ENCODE data around the gene MYLK3. TPM values are rescaled to one million over a fixed set of nuclear protein-coding genes. Genes with fewer than 3 reads are reported as not detected.

The MYLK3 gene
- total RNA-seq, 1 donor from 2014 or later: 261 TPM

DNA sequence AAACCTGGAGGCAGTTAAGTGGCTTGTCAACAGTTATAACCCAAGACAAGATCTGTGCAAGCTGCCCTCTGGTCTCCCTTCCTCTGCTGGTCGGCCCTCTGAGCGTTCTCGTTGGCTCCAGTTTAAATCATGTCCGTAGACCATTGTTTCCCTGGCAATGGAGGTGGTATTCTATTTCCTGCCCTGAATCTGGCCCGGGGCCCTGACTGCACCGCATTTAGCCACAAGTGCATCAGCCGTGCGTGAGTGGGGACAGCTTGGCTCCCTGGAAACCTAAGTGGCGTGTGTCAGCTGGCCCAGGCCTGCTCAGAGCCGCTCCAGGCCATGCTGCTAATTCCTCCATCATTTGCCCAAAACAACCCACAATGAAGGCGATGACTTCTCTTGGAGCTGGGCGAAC, 15.0 kb upstream of the MYLK3 start:
- ATAC-seq: peak; percentile 88
- intact Hi-C loops (cut with DNase I): loop anchor here (1.0 kb wide), 1 partner anchor 22 kb away; no protein-coding TSS in a partner anchor
- DNase-seq (ENCODE audit: missing footprints): peak; percentile 89

DNA sequence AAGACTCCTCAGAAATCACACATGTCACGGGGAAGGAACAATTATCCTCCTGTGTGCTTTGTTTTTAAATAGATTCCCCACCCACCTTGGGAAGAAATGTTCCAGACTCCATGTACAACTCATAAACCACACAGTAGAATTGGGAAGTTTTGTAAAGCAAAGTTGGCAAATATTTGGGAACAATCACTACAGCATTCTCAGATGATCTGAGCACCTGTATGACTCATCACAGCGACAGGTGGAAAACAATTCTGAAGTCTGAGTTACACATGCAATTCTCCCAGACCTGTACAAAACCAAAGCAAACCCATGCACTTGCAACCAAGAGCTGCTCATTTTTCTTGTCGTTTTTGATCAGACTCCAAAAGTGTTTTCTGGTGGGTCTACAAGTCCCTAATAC, 14.4 kb upstream of the MYLK3 start:
- DNase-seq (ENCODE audit: missing footprints) (no peak), ATAC-seq (no peak)
- intact Hi-C loops (cut with DNase I): no loop called here

DNA sequence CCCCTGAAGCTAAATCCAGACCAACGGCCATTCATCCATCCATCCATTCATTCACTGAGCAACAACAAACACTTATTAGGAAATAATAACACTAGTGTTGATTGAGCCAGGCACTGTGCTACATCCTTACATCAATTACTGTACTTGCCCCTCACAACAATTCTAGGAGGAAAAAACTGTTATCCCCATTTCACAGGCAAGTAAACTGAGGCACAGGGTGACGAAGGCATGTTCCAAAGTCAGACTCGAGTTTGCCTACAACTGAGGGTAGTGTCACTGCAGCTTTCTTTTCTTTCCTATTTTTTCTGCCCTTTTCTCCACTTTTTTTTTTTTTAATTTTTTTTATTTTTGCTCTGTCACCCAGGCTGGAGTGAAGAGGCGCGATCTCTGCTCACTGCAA, 11.2 kb upstream of the MYLK3 start:
- DNase-seq (ENCODE audit: missing footprints) (no peak), ATAC-seq (no peak)
- intact Hi-C loops (cut with DNase I): no loop called here

DNA sequence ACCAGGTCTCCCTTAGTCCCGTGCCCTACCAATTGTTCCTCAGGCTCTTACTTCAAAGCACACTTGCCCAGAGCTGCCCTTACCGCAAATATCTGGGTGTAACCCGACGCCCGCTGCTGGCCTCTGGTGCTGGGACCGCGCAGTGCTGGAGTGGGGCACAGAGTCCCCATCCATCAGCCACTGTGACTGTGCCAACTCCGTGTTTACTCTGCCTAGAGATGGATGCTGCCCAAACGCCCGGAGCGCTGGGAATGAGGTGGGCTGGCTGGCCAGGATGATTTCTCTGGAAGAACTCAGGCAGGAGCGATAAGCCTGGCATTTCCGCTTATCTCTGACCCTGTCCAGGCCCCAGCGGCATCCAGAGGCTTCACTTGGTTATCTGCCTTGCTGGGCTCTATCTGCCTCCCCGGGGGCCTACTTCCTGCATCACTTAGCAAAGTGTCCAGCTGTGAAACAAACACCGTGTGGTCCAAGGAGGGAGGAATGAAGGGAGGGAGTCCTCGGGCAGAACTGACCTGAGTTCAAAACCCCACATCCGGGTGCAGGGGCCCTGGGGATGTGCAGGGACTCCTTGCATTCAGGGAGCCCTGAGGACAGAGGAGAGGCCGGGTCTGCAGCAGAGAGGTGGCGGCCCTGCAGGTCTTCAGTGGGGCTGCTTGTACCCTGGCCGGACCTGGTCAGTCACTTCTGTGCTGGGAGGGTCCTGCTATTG, 9.4 kb upstream of the MYLK3 start:
- ATAC-seq: peak; percentile 84
- intact Hi-C loops (cut with DNase I): loop anchor here (1.0 to 2.0 kb wide), 4 partner anchors 9 to 43 kb away; partner anchors contain the start of gene MYLK3
- DNase-seq (ENCODE audit: missing footprints): peak; percentile 83

DNA sequence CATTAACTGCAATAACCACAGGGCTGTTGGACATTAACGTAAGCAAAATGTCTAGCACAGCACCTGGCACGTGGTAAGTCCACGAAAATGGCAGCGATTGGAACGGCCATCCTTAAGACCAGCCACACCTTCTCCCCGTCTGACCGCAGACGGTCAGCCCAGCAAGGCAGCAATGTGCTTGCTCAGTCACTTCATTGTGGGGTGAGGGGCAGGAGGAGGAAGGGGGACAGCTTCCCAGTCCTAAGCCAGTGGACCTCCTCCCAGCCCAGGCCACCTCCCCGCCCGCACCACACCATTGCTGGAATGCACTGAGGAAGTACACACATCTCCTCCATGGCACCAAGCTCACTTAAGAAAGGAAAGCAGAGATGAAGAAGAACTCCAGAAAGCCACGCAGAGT, 8.6 kb upstream of the MYLK3 start:
- intact Hi-C loops (cut with DNase I): loop anchor here (1.0 to 2.0 kb wide), 4 partner anchors 8 to 44 kb away; partner anchors contain the start of gene MYLK3
- DNase-seq (ENCODE audit: missing footprints) (peak; percentile 45), ATAC-seq (peak; percentile 24)

DNA sequence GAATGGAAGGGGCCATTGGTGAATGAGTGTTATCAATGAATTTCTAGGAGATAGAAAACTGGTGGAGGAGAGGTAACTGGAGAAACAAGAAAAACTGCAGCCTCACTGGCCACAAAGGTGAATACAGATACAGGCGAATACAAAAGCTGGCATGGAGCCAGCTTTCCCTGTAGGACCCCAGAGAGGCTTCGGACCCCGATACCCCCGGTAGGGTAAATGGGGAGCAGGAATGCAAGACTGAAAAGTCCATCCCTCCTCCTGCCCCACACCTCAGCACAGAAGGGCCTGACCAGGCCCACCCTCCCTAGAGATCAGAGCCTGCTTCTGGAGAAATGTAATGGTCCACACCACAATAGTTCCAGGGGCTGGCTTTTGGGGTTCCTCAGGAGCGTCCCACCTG, 4.9 kb upstream of the MYLK3 start:
- ATAC-seq: no peak
- intact Hi-C loops (cut with DNase I): no loop called here
- DNase-seq (ENCODE audit: missing footprints): no peak

DNA sequence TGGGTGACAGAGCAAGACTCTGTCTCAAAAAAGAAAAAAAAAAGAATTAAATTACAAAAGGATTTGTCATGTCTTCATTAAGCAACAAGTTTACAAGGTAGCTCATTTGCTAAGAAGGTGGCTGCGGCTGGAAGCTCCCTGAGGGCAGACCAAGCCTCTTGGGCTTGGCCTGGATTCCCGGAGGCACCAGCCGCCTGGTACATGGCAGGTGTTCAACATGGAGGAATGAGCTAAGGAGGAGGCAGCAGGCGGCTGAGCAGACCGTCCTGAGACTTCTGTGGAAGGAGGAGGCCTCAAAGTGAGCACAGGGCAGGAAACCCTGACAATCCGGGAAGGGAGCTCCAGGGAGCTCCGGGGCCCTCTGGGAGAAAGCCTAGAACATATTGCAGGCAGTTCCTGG, 3.2 kb upstream of the MYLK3 start:
- ATAC-seq (no peak), DNase-seq (ENCODE audit: missing footprints) (no peak)
- intact Hi-C loops (cut with DNase I): no loop called here

DNA sequence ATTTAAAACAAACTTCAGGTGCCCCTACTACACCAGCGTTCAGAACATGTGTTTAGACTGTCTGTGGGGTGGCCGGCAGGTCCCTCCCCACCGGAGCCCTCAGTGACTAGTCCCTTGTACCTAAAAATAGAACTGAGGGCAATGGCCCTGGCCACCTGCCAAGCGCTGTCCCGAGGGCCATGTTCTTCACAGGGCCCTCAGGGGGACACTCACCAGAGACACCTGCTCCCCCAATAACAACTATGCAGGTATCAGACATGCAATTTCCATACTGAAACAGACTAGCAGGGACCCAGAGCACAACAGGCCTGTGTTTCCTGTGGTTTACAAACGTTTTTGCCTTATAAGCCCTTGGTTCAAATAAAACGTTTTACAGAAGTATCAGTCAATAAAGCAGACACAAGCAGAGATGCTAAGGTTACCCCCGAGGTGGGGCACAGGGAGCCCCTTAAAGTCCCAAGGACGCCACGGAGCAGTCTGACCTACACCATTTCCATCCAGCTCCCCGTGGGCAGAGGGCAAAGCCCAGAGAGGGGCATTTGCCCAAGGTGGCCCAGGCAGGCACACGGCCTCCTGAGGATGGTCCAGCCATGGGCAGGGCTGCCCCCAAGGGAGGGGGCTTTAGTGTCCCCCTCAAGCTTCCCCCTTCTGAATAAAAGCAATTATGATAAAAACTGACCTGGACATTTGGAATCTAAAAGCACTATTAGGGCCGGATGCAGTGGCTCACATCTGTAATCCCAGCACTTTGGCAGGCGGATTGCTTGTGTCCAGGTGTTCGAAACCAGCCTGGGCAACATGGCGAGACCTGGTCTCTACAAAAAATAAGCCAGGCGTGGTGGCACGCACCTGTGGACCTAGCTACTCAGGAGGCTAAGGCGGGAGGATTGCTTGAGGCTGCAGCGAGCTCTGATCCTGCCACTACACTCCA, 896 bp upstream of the MYLK3 start:
- intact Hi-C loops (cut with DNase I): loop anchor here (1.0 to 10.0 kb wide), 2 partner anchors 8 to 54 kb away; no protein-coding TSS in a partner anchor
- ATAC-seq (peak; percentile 58), DNase-seq (ENCODE audit: missing footprints) (peak; percentile 85)

DNA sequence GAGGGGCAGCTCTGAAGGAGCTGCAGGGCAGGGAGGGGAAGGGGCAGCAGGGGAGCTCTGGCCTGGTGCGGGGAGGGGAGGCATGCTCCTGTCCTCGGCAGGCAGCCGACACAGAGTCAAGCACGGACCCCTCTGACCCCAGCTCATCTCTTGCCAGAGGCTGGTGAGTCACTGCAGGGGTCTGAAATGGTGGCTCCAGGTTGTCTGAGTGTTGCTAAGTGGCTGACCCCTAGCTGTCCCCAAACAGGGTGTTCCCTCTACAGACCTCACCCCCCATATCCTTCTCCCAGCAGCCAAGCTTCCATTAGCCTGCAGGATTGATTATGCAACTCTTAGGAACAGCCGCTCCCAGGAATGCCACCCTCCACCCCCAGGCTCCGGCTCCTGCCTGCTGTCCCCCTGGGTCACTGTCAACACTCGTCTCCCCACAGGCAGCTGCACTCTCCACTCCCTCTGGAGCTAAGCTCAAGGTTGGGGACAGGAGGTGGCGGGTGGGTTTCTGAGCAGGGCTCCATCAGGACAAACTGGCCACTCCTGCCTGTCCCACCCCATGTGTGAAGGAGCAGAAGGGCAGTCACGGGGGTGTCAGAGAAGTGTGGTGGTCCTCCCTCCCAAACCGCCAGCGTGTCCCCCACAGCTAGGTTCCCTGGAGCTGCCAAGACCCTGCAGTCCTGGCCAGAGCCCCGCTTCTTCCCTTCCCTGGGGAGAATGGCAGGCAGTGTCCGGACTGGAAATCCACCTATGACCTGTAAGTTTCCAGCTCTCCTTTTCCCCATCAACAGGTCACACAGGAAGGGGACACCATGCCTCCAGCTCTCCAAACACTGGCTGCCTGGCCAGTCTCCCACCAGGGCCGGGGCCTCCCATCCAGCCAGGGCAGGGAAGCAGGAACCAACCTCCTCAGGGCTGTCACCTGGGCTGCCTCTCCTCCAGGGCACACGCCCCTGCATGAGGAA, 1.0 kb downstream of the MYLK3 start:
- DNase-seq (ENCODE audit: missing footprints): no peak
- intact Hi-C loops (cut with DNase I): loop anchor here (10.0 kb wide), 1 partner anchor 52 kb away; no protein-coding TSS in a partner anchor
- peak; percentile 56 for ATAC-seq

DNA sequence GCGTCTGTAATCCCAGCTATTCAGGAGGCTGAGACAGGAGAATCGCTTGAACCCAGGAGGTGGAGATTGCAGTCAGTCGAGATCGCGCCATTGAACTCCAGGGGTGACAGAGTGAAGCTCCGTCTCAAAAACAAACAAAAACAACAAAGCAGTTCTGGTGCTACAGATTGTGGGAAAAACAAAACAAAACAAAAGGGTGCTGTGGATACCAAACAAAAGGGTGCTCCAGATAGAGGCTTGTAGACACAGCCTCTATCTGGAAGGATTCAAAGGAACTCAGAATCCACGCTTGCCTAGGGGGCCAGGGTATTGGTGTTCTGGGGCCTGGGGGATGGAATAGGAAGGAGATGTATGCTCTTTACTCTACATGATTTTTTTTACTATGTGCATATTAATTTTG, 2.5 kb downstream of the MYLK3 start:
- DNase-seq (ENCODE audit: missing footprints): no peak
- ATAC-seq: no peak
- intact Hi-C loops (cut with DNase I): loop anchor here (10.0 kb wide), 1 partner anchor 51 kb away; no protein-coding TSS in a partner anchor

DNA sequence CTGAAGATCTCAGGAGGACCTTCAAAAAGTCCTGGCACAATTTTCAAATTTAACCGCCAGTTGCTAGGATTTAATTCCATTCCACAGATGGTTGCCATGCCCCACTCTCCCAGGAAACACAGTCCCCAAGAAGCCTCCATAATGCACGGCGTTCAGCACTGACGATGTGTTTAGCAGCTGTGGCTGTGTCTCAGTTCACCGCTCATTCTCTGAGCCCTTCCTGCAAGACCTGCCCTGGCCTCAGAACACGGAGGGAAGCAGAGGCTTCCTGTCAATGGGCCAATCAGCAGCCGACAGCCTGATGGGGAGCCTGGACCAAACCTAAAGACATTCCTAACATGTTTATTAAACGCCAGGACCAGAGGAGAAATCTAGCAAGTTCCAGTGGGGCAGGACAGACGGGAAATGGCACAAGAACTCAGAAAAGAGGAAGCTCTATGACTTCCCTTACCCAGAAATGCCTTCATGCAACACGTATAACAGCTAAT, 4.9 kb downstream of the MYLK3 start:
- ATAC-seq: peak; percentile 20
- DNase-seq (ENCODE audit: missing footprints): no peak
- intact Hi-C loops (cut with DNase I): loop anchor here (2.0 to 10.0 kb wide), 2 partner anchors 14 to 48 kb away; no protein-coding TSS in a partner anchor

DNA sequence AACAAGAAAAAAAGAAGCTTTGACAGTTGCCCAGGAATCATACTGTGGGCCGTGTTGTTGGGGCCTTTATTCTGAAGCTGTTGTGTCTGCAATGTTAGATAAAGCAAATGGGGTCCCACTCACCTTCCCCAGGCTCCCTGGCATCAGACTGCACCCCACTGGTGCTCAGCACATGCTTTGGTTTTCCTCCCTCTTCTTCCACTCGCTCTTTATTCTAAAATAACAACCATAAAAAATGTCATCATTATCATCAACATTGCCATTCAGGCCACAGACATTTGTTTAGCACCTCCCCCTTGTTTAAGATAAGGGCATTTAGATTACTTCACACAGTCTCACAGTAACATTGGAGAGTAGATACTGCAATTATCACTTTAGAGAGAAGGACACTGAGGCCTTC, 8.2 kb downstream of the MYLK3 start:
- no peak for DNase-seq (ENCODE audit: missing footprints)
- ATAC-seq: no peak
- intact Hi-C loops (cut with DNase I): loop anchor here (10.0 kb wide), 1 partner anchor 45 kb away; no protein-coding TSS in a partner anchor

DNA sequence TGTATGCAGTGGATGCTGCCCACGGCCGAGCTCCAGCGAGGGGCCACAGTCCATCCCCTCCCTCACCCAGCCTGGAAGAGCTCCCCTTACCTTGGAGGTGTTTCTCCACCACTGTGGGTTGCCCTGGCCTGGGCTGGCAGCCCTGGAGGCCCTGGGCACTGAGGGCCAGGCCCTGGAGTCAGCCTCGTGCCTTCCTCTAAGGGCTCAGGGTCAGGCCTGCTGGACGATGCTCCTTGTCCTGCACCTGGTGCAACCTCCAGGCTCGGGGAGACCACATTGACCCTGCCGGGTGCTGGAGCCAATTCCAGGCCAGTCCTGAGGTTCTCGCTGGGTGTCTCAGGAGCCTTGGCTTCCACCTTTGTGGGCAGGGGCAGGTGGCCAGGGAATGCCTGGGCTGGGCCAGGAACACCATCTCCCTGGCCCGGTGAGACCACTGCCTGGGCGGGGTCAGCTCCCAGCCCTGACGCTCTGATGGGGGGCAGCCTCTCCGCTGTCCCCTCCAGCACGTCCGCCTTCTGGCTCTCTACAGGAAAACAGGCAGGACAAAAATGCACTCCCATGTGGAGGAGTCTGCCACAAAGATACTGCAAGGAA, 10.4 kb downstream of the MYLK3 start:
- ATAC-seq (no peak), DNase-seq (ENCODE audit: missing footprints) (no peak)
- intact Hi-C loops (cut with DNase I): no loop called here

DNA sequence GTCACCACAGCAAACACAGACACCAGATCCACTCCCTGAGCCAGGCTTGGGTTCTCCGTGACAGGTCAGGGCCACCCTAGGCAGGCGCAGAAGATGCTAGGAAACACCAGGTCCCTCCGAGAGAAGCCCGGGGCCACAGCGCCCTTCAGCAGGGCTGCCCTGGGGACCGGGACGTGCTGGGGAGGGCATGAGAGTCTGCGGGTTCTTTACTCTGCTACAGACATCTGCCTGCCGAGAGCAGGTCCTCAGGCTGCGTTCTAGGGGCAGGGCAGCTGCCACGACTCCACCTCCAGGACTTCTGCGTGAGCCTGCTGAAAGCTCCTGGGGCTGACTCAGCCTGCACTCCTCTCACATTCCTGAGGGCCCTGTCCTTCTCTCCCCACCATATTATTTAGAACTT, 11.4 kb downstream of the MYLK3 start:
- no peak for ATAC-seq
- intact Hi-C loops (cut with DNase I): no loop called here

DNA sequence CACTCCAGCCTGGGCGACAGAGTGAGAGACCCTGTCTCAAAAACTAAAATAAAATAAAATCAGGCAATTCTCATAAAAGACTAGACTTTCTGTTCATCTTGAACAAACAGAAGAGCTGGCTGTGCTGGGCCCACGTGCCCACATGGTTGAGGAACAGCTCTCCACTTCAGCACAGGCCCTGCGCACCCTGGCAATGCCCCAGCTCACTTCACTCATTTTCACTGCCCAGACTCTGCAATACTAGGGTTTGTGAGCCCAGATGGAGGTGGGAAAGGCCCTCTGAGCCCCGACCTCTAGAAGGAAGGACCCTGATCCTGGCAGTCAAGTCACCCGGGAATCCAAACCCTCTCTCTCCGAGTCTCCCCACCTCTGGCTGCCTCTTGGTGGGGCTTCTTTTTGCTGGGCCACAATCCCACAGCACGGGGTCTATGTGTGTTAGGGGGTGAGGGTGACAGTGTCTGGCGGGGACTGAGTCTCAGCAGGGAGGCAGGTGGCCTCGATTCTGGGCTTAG, 14.8 kb downstream of the MYLK3 start:
- intact Hi-C loops (cut with DNase I): no loop called here
- no peak for DNase-seq (ENCODE audit: missing footprints)
- ATAC-seq: no peak

More for the DNA sequence above, 11.4 kb downstream of the MYLK3 start:
- DNase-seq (ENCODE audit: missing footprints): no peak

DNA sequence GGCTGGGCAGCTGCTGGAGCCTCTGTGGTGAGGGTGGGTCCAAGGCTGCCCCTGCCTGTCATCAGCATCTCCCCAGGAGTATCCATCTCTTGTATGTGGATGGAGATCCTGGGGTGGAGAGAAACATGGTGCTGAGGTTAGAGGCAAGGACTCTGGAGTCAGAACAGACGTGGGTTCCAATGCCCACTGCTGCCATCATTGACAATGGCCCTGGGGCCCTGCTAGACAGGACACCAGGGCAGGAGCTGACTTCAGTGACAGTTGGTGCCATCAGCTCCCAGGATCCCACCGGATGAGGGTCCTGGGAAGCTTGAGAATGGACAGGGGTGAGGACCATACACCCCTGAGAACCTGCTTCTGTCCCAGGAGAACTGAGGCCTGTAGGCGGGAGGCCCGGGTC, 15.6 kb downstream of the MYLK3 start:
- intact Hi-C loops (cut with DNase I): no loop called here
- ATAC-seq (no peak), DNase-seq (ENCODE audit: missing footprints) (no peak)

DNA sequence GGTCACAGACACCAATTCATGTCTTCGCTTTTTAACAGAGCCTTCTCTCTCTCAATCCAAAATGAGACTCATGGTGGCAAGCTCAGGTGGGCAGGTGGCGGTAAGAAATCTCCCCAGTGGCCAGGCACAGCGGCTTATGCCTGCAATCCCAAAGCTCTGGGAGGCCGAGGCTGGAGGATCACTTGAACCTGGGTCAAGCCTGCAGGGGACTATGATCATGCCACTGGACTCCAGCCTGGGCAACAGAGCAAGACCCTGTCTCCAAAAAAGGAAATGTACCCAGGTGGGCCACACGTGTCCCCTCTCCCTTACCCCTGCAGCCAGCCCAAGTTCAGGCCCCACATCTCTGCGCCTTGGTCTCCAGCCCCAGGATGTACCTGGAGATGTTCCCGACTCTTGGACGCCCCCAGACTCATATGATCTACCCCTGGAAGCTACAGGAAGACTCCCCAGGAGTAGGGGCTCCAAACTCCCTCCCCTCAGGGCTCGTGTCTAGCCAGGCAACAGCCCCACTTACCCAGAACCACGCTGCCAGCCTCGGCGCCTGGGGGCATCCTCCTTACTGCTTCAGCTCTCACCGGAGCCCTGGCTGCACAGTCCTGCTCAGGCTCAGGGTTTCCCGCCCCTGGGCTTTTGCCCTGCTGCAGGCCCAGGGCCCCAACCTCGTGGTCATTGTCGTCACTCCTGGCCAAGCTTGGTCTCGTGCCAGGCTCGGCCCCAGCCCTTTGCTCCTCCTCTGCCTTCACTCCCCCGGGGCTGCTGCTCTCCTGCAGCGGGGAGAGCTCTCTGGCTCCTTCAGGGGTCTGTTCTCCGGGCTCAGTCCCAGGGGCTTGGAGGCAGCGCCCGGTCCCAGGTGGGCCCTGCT, 16.2 kb downstream of the MYLK3 start:
- ATAC-seq (peak; percentile 15), DNase-seq (ENCODE audit: missing footprints) (no peak)
- intact Hi-C loops (cut with DNase I): no loop called here

Measured in Right ventricle myocardium inferior (tissue), 1 donor.